Superior temporal gyrus (tissue), 1 donor: ENCODE results near the gene DBNDD1.
A peak's percentile ranks its signal among the peaks of the same experiment; 100 is the strongest.
"Not testable (repeated sequence)": the region's sequence is repeated elsewhere in the genome, so short reads cannot be mapped to it uniquely, and the experiment has no call there.

Experiments
- DNase-seq: peaks from one replicate; pipeline ENCODE4 v3.0.0-alpha.2; 2016; ENCODE audit errors: extremely low spot score

The DBNDD1 gene

DNA sequence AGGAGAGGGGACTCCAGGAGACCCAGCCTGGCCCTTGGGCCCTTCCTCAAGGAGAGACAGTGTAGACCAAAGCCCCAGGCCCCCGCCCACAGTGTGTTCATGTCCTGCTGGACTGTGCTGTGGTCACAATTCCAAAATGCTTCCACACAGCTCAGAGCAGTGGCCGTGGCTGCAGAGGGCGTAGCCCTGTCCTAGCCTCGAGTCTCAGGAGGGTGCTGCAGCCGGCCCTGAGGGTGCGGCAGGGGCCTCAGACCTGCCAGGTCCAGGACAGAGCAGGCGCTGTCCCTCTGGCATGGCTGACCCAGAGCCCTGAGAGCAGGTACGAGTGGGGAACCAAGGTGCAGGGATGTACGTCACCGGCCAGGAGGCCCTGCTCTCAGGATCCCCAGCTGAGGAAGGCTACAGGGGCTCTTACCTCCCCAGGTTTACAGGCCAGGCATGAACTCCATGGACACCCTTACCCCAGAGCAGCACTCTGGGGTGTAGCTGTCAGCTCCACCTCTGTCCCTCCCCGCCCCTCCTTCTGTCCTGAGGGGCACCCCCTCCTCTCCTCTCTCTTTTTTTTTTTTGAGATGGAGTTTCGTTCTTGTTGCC lies 7.3 kb downstream of the DBNDD1 start:
- DNase-seq: no peak

DNA sequence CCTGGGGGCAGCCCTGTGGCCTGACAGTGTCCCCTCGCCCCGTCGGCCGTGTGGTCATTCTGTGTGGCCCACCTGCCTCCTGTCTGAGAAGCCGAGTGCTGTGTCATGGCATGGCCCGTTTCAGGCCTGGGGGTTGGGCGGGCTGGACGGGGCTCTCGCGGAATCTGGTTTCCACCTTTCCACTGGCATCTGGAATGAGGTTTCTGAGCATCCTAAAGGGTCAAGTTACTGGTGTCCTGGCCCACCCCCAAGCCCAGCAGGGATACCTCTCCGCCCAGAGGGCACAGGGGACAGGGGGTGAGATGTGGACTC lies 7.8 kb downstream of the DBNDD1 start:
- no peak for DNase-seq

- DNase-seq: no peak
These were observed 8.4 kb downstream of the DBNDD1 start for GRCh38 chr16:90010676-90011507.

GRCh38 chr16:90009172-90009899 lies 9.9 kb downstream of the DBNDD1 start:
- DNase-seq: no peak

GRCh38 chr16:90008708-90009145 lies 10.5 kb downstream of the DBNDD1 start:
- DNase-seq: peak; percentile 18

DNA sequence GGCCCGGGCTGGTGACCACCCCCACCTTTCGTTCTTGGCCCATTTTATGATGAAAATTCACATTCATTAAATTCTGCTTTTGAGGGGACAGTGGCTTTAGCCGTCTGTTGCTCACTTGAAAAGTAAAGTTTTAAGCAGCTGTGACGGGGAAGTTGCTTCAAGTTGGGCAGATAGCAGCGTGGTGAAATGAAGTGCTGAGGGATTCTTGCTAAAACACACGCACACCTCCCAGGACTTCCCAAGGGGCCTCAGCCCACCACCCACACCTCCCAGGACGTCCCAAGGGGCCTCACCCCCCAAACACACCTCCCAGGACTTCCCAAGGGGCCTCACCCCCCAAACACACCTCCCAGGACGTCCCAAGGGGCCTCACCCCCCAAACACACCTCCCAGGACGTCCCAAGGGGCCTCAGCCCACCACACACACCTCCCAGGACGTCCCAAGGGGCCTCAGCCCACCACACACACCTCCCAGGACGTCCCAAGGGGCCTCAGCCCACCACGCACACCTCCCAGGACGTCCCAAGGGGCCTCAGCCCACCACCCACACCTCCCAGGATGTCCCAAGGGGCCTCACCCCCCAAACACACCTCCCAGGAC lies 11.5 kb downstream of the DBNDD1 start:
- not testable (repeated sequence) for DNase-seq

- no peak for DNase-seq
These were observed 12.2 kb downstream of the DBNDD1 start for GRCh38 chr16:90007015-90007414.

DNA sequence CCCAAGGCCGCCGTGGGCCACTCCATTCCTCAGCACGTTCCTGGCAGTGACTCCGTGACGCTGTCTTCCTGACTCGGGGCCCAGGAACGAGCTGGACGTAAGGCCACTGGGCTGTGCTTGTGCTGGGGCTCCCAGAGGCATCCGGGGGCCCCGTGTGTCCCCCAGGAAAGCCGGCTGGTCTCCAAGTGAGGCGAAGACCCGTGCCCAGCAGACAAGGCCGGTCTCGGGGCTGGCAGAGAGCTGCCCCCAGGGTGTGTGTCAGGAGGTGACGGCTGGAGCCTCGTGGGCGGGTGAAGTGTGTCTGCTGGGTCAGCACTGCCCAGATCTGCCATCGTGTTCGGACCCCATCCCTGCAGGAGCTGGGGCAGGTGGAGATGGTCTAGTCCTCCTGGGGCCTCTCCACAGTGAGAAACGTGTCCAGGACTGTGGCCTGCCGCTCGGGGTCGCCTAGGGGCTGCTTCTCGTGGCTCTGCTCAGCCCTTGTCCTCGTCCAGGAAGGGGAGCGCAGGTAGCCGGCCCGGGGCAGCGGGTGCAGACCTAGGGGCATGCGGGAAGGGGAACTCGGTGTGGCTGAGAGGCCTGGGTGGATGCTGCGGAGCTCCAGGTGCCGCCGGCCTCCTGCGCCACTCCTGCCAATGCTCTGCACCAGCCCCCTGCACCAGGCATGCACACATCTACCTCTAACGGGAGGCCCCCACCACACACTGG lies 13.1 kb downstream of the DBNDD1 start:
- no peak for DNase-seq

DNA sequence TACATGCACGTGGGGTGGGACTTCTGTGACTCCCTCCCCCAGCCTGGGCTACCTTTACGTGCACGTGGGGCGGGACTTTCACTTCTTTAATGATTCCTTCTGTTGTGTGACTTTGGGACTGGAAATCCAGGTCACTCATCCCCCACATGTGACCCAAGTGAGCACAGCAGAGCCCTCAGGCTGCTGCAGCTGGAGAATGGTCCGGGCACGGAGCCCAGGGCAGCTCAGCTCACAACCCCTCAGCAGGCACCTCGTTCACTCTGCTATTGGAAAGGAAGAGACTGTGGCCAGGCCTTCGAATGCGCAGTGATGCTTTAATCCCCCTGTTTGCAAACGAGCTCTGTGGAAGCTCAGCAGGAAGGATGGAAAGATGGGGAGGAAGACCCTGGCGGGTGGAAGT lies 14.7 kb downstream of the DBNDD1 start:
- no peak for DNase-seq

- DNase-seq: no peak
These were observed 16.5 kb downstream of the DBNDD1 start for GRCh38 chr16:90002759-90003158.

GRCh38 chr16:90001761-90002503 lies 17.3 kb downstream of the DBNDD1 start:
- DNase-seq: peak; percentile 53

- DNase-seq: no peak
These were observed 18.4 kb downstream of the DBNDD1 start for GRCh38 chr16:90000733-90001427.

DNA sequence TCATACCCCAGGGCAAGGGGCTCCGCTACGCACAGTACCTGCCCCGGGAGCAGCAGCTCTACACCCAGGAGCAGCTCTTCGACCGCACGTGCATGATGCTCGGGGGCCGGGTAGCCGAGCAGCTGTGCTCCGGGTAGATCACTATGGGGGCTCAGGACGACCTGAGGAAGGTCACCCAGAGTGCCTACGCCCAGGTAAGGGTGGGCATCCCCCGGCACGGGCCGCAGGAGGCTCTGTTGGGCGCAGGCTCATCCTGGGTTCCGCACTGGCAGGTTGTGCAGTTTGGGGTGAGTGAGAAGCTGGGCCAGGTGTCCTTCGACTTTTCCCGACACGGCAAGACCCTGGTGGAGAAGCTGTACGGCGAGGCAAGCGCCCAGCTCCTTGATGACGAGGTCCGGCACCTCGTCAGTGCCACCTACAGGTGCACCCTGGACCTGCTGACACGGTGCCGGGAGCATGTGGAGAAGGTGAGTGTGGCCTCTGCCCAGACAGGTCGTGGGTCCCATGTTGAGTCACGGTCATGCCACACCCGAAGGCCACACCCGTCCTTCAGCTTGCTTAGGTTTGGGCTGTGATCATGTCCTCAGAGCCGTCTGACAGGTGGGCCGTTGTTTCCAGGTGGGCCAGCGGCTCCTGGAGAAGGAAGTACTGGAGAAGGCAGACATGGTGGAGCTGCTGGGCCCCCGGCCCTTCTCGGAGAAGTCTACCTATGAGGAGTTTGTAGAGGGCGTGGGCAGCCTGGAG lies 19.3 kb downstream of the DBNDD1 start:
- DNase-seq: no peak

GRCh38 chr16:89996178-89996489 lies 23.1 kb downstream of the DBNDD1 start:
- DNase-seq: no peak

- not testable (repeated sequence) for DNase-seq
These were observed 23.6 kb downstream of the DBNDD1 start for GRCh38 chr16:89995475-89996177.

DNA sequence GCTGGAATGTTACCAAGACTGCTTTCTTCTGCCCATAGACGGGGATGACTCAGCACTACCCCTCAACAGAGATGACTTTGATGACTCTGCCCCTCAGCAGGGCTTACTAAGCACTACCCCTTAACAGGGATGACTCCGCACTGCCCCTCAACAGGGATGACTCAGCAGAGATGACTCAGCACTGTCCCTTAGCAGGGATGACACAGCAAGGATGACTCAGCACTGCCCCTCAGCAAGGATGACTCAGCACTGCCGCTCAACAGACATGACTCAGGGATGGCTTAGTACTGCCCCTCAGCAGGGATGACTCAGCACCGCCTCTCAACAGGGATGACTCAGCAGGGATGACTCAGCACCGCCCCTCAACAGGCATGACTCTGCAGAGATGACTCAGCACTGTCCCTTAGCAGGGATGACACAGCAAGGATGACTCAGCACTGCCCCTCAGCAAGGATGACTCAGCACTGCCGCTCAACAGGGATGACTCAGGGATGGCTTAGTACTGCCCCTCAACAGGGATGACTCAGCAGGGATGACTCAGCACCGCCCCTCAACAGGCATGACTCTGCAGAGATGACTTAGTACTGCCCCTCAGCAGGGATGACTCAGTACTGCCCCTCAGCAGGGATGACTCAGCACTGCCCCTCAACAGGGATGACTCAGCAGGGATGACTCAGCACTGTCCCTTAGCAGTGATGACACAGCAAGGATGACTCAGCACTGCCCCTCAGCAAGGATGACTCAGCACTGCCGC lies 24.4 kb downstream of the DBNDD1 start:
- DNase-seq: not testable (repeated sequence)

DNA sequence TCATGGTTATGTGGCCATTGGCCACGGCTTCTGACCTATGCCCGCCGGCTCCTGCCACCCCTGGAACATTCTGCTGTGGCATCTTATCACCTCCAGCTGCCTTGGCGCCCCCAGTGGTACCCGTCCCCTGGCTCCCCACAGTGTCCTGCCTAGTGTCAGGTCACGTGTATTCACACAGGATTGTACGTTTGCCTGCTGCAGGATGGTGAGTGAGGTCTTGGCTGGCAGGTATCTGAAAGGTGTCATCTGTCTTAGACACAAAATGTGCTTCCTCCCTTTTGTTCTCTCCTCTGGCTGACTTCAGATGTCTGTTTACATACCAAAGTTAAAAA lies 24.9 kb downstream of the DBNDD1 start:
- DNase-seq: no peak

DNA sequence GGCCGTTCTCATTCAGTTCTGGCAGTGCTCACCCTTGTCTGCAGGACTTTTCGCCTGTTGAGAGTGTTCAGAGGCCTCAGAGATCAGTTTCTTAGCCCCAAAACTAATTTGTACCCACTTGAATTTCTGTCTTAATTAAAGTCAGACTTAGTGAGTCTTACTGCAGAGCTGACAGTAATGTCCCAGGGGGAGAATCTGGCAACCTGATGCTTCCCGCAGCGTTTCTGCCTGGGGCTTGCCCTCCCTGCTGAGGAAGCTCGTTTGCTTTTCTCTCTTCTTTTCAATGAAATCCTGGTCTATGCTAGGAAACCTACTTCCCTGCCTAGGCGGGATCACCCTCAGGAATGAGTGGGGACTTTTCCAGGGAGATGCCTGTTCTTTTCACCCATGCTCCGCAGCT lies 25.3 kb downstream of the DBNDD1 start:
- no peak for DNase-seq

DNA sequence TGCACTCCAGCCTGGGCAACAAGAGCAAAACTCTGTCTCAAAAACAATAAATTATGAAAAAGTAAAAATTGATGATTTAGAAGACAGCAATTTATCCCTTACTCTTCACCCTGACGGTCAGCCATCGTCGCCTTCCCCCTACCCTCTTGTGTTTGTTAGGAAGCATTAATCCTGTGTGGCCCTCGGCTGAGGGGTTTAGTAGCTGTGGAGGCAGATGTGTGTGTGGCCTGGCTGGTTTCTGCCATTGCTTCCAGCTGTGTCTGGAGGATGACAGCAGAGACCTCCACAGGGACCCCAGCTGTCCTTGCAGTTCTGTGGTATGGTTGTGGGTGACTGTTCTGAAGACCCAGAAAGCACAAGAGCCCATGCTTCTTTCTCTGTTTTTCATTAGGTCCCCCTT lies 25.9 kb downstream of the DBNDD1 start:
- no peak for DNase-seq
